ENCODE results near the gene CTDSP2. TPM values are rescaled to one million over a fixed set of nuclear protein-coding genes. Genes with fewer than 3 reads are reported as not detected.

The CTDSP2 gene
- total RNA-seq, 1 donor from 2014 or later: 87.1 TPM

GRCh38 chr12:57842342-57843294 lies 3.9 kb downstream of the CTDSP2 start:
- Histone ChIP-seq H3K36me3 (ENCODE audit: insufficient read depth, low read length) (peaks cover 2% of the 10 kb centered on the region), H2AFZ (ENCODE audit: low read depth, low read length) (no peak overlapping the region), H3K4me3 (ENCODE audit: insufficient read depth, low read depth, low read length) (no peak overlapping the region), H3K79me2 (ENCODE audit: insufficient read depth, low read length) (peaks cover 86% of the 10 kb centered on the region), H3K4me2 (ENCODE audit: low read length) (peak overlapping the region; percentile 97), H3K4me1 (ENCODE audit: insufficient read depth, low read length) (peaks cover 55% of the 10 kb centered on the region), H4K20me1 (ENCODE audit: insufficient read depth, low read length) (peaks cover 78% of the 10 kb centered on the region), H3K9me3 (ENCODE audit: insufficient read depth, low read depth, low read length) (no peaks in the 10 kb centered on the region), H3K27ac (ENCODE audit: low read depth, low read length) (no peak overlapping the region), H3K27me3 (ENCODE audit: insufficient read depth, low read length) (no peaks in the 10 kb centered on the region), H3K9ac (ENCODE audit: low read length) (peak overlapping the region; percentile 4)
- Mint-ChIP-seq H3K9me3 (ENCODE audit: unreplicated experiment) (no peaks in the 10 kb centered on the region), H3K36me3 (ENCODE audit: low read depth, unreplicated experiment) (peaks cover 2% of the 10 kb centered on the region), H3K4me1 (ENCODE audit: low read depth, unreplicated experiment) (peaks cover 62% of the 10 kb centered on the region), H3K4me3 (ENCODE audit: unreplicated experiment) (peak overlapping the region; percentile 90), H3K27ac (ENCODE audit: unreplicated experiment) (peak overlapping the region; percentile 64), H3K27me3 (ENCODE audit: low read depth, unreplicated experiment) (peaks cover 2% of the 10 kb centered on the region)
- TF ChIP-seq CTCF (IDR thresholded peaks at IDR 0.05; ENCODE audit: insufficient read depth, low read depth, low read length) (no peak), EZH2 (IDR thresholded peaks at IDR 0.05; ENCODE audit: insufficient read depth, low read length) (no peak)
- no peak for FAIRE-seq
- no peak for DNase-seq (ENCODE audit: low read depth)

- TF ChIP-seq CTCF (IDR thresholded peaks at IDR 0.05; ENCODE audit: insufficient read depth, low read depth, low read length) (no peak), EZH2 (IDR thresholded peaks at IDR 0.05; ENCODE audit: insufficient read depth, low read length) (no peak)
- Mint-ChIP-seq H3K9me3 (ENCODE audit: unreplicated experiment) (no peaks in the 10 kb centered on the region), H3K4me3 (ENCODE audit: unreplicated experiment) (no peak overlapping the region), H3K27ac (ENCODE audit: unreplicated experiment) (no peak overlapping the region), H3K27me3 (ENCODE audit: low read depth, unreplicated experiment) (no peaks in the 10 kb centered on the region), H3K4me1 (ENCODE audit: low read depth, unreplicated experiment) (peaks cover 72% of the 10 kb centered on the region), H3K36me3 (ENCODE audit: low read depth, unreplicated experiment) (peaks cover 2% of the 10 kb centered on the region)
- H3K27ac ChIP-seq (ENCODE audit: low read depth, low read length): no peak overlapping the region
- H3K79me2 ChIP-seq (ENCODE audit: insufficient read depth, low read length): peaks cover 98% of the 10 kb centered on the region
- no peaks in the 10 kb centered on the region for H3K9me3 ChIP-seq (ENCODE audit: insufficient read depth, low read depth, low read length)
- H3K4me3 ChIP-seq (ENCODE audit: insufficient read depth, low read depth, low read length): no peak overlapping the region
- H3K9ac ChIP-seq (ENCODE audit: low read length): no peak overlapping the region
- DNase-seq (ENCODE audit: low read depth) (no peak), FAIRE-seq (no peak)
- H3K27me3 ChIP-seq (ENCODE audit: insufficient read depth, low read length): no peaks in the 10 kb centered on the region
- peaks cover 89% of the 10 kb centered on the region for H4K20me1 ChIP-seq (ENCODE audit: insufficient read depth, low read length)
- H3K4me1 ChIP-seq (ENCODE audit: insufficient read depth, low read length): peaks cover 64% of the 10 kb centered on the region
- H2AFZ ChIP-seq (ENCODE audit: low read depth, low read length): no peak overlapping the region
- H3K4me2 ChIP-seq (ENCODE audit: low read length): no peak overlapping the region
- H3K36me3 ChIP-seq (ENCODE audit: insufficient read depth, low read length): peaks cover 2% of the 10 kb centered on the region
Observed at GRCh38 chr12:57841445-57841844, 5.1 kb downstream of the CTDSP2 start.

- peaks cover 96% of the 10 kb centered on the region for H4K20me1 ChIP-seq (ENCODE audit: insufficient read depth, low read length)
- no peak overlapping the region for H3K27ac ChIP-seq (ENCODE audit: low read depth, low read length)
- TF ChIP-seq EZH2 (IDR thresholded peaks at IDR 0.05; ENCODE audit: insufficient read depth, low read length) (no peak), CTCF (IDR thresholded peaks at IDR 0.05; ENCODE audit: insufficient read depth, low read depth, low read length) (no peak)
- Mint-ChIP-seq H3K36me3 (ENCODE audit: low read depth, unreplicated experiment) (peaks cover 2% of the 10 kb centered on the region), H3K27ac (ENCODE audit: unreplicated experiment) (no peak overlapping the region), H3K27me3 (ENCODE audit: low read depth, unreplicated experiment) (no peaks in the 10 kb centered on the region), H3K4me3 (ENCODE audit: unreplicated experiment) (peak overlapping the region; percentile 47), H3K4me1 (ENCODE audit: low read depth, unreplicated experiment) (peaks cover 79% of the 10 kb centered on the region), H3K9me3 (ENCODE audit: unreplicated experiment) (no peaks in the 10 kb centered on the region)
- no peaks in the 10 kb centered on the region for H3K27me3 ChIP-seq (ENCODE audit: insufficient read depth, low read length)
- H2AFZ ChIP-seq (ENCODE audit: low read depth, low read length): no peak overlapping the region
- DNase-seq (ENCODE audit: low read depth) (no peak), FAIRE-seq (no peak)
- no peak overlapping the region for H3K4me3 ChIP-seq (ENCODE audit: insufficient read depth, low read depth, low read length)
- H3K79me2 ChIP-seq (ENCODE audit: insufficient read depth, low read length): peaks cover 99% of the 10 kb centered on the region
- peaks cover 2% of the 10 kb centered on the region for H3K36me3 ChIP-seq (ENCODE audit: insufficient read depth, low read length)
- H3K9ac ChIP-seq (ENCODE audit: low read length): no peak overlapping the region
- peak overlapping the region; percentile 5 for H3K4me2 ChIP-seq (ENCODE audit: low read length)
- no peaks in the 10 kb centered on the region for H3K9me3 ChIP-seq (ENCODE audit: insufficient read depth, low read depth, low read length)
- peaks cover 70% of the 10 kb centered on the region for H3K4me1 ChIP-seq (ENCODE audit: insufficient read depth, low read length)
Observed at GRCh38 chr12:57840726-57841125, 5.8 kb downstream of the CTDSP2 start.
